Parathyroid adenoma (tissue), 2 donors: ENCODE measurements around the gene HSPA1B.

ENCODE experiments used
- H2AFZ ChIP-seq: fragments of 300-600 bp; sonication (generic); one replicate; pipeline ENCODE4 v1.7.0; 2017; ENCODE audit warnings: antibody characterized with exemption, mild to moderate bottlenecking
- H3K27ac ChIP-seq: fragments of 300-600 bp; sonication (generic); one replicate; pipeline ENCODE4 v1.7.0; 2017
- H3K27me3 ChIP-seq: fragments of 300-600 bp; sonication (generic); one replicate; pipeline ENCODE4 v1.7.0; 2017; ENCODE audit warnings: low read length; ENCODE audit not compliant: control insufficient read depth, insufficient read depth
- H3K36me3 ChIP-seq: fragments of 300-600 bp; sonication (generic); one replicate; pipeline ENCODE4 v1.7.0; 2017; ENCODE audit warnings: low read length; ENCODE audit not compliant: control insufficient read depth, insufficient read depth
- H3K4me1 ChIP-seq: fragments of 300-600 bp; sonication (generic); one replicate; pipeline ENCODE4 v1.7.0; 2017; ENCODE audit warnings: control low read depth
- H3K4me2 ChIP-seq: fragments of 300-600 bp; sonication (generic); one replicate; pipeline ENCODE4 v1.7.0; 2017; ENCODE audit warnings: low read length
- H3K4me3 ChIP-seq: fragments of 300-600 bp; sonication (generic); one replicate; pipeline ENCODE4 v1.7.0; 2017; ENCODE audit warnings: low read depth, low read length
- H3K79me2 ChIP-seq: fragments of 300-600 bp; sonication (generic); one replicate; pipeline ENCODE4 v1.7.0; 2017; ENCODE audit warnings: control low read depth
- H3K9ac ChIP-seq: fragments of 300-600 bp; sonication (generic); one replicate; pipeline ENCODE4 v1.7.0; 2017; ENCODE audit warnings: mild to moderate bottlenecking
- H3K9me3 ChIP-seq: fragments of 300-600 bp; sonication (generic); one replicate; pipeline ENCODE4 v1.7.0; 2017; ENCODE audit warnings: low read length; ENCODE audit not compliant: control insufficient read depth
- TF ChIP-seq, protein P1 (sequence below): fragments of 300-600 bp; sonication (generic); IDR thresholded peaks from one replicate; pipeline ENCODE4 v1.7.0; 2017; ENCODE audit warnings: antibody characterized with exemption, mild to moderate bottlenecking
- donor health status: primary hyperparathyroidism.

The HSPA1B gene

DNA sequence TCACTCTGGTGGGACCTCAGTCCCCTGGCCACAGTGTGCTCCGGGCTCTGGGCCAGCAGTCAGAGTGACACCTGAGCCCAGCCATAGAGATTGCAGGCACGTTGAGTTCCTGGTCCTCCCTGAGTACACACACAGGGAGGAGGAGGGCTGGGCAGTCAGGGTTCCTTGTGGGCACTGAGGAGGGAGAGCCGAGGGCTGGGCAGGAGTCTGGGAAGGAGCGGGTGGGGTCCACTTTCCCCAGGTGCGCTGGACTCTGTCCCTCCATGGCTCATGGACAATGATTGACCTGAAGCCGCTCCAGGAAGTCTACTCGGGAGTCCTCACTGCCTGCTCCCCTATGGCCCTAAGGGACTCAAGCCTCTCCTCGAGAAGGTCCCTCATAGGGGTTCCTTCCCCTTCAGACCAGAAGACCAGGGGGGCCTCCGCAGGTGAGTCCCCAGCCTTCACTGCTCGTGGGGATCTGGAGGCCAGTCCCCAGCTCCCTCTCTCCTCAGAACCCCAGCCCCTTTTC is 50.2 kb downstream of the HSPA1B start:
- TF ChIP-seq, protein P1, sequence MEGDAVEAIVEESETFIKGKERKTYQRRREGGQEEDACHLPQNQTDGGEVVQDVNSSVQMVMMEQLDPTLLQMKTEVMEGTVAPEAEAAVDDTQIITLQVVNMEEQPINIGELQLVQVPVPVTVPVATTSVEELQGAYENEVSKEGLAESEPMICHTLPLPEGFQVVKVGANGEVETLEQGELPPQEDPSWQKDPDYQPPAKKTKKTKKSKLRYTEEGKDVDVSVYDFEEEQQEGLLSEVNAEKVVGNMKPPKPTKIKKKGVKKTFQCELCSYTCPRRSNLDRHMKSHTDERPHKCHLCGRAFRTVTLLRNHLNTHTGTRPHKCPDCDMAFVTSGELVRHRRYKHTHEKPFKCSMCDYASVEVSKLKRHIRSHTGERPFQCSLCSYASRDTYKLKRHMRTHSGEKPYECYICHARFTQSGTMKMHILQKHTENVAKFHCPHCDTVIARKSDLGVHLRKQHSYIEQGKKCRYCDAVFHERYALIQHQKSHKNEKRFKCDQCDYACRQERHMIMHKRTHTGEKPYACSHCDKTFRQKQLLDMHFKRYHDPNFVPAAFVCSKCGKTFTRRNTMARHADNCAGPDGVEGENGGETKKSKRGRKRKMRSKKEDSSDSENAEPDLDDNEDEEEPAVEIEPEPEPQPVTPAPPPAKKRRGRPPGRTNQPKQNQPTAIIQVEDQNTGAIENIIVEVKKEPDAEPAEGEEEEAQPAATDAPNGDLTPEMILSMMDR = no peak
- Histone ChIP-seq H3K4me2 (no peak overlapping the region), H3K36me3 (no peaks in the 10 kb centered on the region), H3K27ac (no peak overlapping the region), H3K79me2 (no peaks in the 10 kb centered on the region), H3K27me3 (no peaks in the 10 kb centered on the region), H3K9me3 (no peaks in the 10 kb centered on the region), H3K9ac (no peak overlapping the region), H3K4me3 (no peak overlapping the region), H3K4me1 (no peaks in the 10 kb centered on the region), H2AFZ (peak overlapping the region; percentile 50)

DNA sequence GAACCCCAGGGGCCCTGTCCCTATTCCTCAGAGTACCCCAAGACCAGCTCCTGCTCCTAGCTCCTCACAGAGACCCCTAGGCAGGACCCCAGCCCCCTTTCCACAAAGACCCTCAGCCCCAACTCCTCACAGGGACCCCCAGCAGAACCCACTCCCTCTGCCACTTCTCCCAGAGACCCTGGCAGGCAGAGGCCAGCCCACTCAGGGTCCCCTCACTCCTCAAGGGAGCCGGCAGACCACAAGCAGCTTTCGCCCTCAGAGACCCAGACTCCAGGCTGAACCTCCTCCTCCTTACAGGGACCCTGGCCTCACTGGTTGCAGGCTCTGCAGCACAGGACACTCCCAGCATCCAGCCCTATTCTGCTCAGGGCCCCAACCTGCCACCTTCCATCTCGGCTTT is 50.7 kb downstream of the HSPA1B start:
- no peaks in the 10 kb centered on the region for H3K9me3 ChIP-seq
- no peaks in the 10 kb centered on the region for H3K27me3 ChIP-seq
- no peak overlapping the region for H3K4me2 ChIP-seq
- no peak overlapping the region for H3K4me3 ChIP-seq
- H3K27ac ChIP-seq = no peak overlapping the region
- no peak overlapping the region for H2AFZ ChIP-seq
- no peaks in the 10 kb centered on the region for H3K36me3 ChIP-seq
- TF ChIP-seq, protein P1 = no peak
- no peaks in the 10 kb centered on the region for H3K79me2 ChIP-seq
- no peak overlapping the region for H3K9ac ChIP-seq
- H3K4me1 ChIP-seq = no peaks in the 10 kb centered on the region

DNA sequence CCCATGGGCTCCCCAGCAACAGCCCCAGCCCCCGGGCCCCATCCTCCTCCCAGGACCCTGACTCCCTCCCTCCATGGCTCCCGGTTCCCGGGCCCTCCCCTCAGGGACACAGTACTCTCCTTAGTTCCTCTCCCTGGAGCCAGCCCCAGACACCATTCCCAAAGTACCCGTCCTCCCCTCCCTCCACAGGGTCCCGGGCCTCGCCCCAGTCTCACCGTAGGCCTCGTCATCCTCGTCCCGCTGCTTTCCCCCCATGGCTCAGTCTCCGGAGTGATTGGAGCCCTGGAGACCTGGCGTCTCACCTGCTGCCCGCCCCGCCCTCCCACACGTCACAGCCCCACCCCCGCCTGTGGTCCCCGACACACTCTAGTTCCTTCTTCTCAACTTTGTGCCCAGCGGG is 51.2 kb downstream of the HSPA1B start, which contains the start of gene SLC44A4:
Gene SLC44A4 (minus strand): TSS at position 272 of the 400 bp plus-strand sequence. CDS start 17 bp downstream, at position 255.
- TF ChIP-seq, protein P1 = no peak
- Histone ChIP-seq H3K4me1 (no peaks in the 10 kb centered on the region), H3K4me3 (no peak within 1 kb of the TSS), H3K79me2 (no peaks in the 10 kb centered on the region), H3K36me3 (no peaks in the 10 kb centered on the region), H3K9me3 (no peaks in the 10 kb centered on the region), H3K9ac (no peak within 1 kb of the TSS), H2AFZ (peak within 1 kb of the TSS; percentile 50), H3K27ac (no peak within 1 kb of the TSS), H3K27me3 (no peaks in the 10 kb centered on the region), H3K4me2 (no peak within 1 kb of the TSS)

DNA sequence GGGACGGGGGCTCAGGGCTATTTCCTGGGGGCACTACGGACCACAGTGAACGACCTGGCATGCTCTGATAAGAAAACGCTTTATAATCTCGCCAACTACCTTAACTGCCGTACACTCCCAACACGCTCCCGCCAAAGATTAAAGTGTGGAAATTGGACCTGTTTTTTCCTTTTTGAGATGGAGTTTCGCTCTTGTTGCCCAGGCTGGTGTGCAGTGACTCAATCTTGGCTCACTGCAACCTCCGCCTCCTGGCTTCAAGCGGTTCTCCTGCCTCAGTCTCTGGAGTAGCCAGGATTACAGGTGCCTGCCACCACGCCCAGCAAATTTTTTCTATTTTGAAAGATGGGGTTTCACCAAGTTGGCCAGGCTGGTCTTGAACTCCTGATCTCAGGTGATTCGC is 51.6 kb downstream of the HSPA1B start:
- Histone ChIP-seq H2AFZ (no peak overlapping the region), H3K9me3 (no peaks in the 10 kb centered on the region), H3K27ac (no peak overlapping the region), H3K36me3 (no peaks in the 10 kb centered on the region), H3K9ac (no peak overlapping the region), H3K27me3 (no peaks in the 10 kb centered on the region), H3K4me1 (no peaks in the 10 kb centered on the region), H3K79me2 (no peaks in the 10 kb centered on the region), H3K4me2 (no peak overlapping the region), H3K4me3 (no peak overlapping the region)
- TF ChIP-seq, protein P1 = no peak
